Loucy (cell line): ENCODE measurements around the gene UNC5A.

ENCODE experiments used
- H2AFZ ChIP-seq: fragments of 200-600 bp; sonication (generic); 2 replicates; pipeline ENCODE4 v1.6.0; 2016; ENCODE audit warnings: antibody characterized with exemption, mild to moderate bottlenecking, low read length, moderate library complexity
- H3F3A ChIP-seq: fragments of 200-600 bp; 2 replicates; pipeline ENCODE4 v1.6.0; 2016; ENCODE audit warnings: antibody characterized with exemption, low read depth, mild to moderate bottlenecking
- H3K27me3 ChIP-seq: fragments of 200-600 bp; sonication (generic); 2 replicates; pipeline ENCODE4 v1.6.1; 2014; ENCODE audit warnings: low read length, mild to moderate bottlenecking; ENCODE audit not compliant: insufficient read depth, poor library complexity, severe bottlenecking
- H3K36me3 ChIP-seq: fragments of 200-600 bp; sonication (generic); 2 replicates; pipeline ENCODE4 v1.6.1; 2016; ENCODE audit warnings: low read length; ENCODE audit not compliant: insufficient read depth
- H3K4me1 ChIP-seq: fragments of 200-600 bp; sonication (generic); 2 replicates; pipeline ENCODE4 v1.5.1; 2014; ENCODE audit warnings: low read length, mild to moderate bottlenecking; ENCODE audit not compliant: insufficient read depth, poor library complexity, severe bottlenecking
- H3K4me2 ChIP-seq: fragments of 200-600 bp; sonication (generic); 2 replicates; pipeline ENCODE4 v1.6.0; 2014; ENCODE audit warnings: antibody characterized with exemption, low read length, low read depth, mild to moderate bottlenecking; ENCODE audit not compliant: poor library complexity, severe bottlenecking
- H3K4me3 ChIP-seq: fragments of 200-600 bp; sonication (generic); 2 replicates; pipeline ENCODE4 v1.5.1; 2014; ENCODE audit warnings: low read length, mild to moderate bottlenecking, mixed read lengths; ENCODE audit not compliant: poor library complexity, severe bottlenecking
- H3K79me2 ChIP-seq: fragments of 200-600 bp; sonication (generic); 2 replicates; pipeline ENCODE4 v1.6.1; 2014; ENCODE audit warnings: low read length; ENCODE audit not compliant: insufficient read depth
- H3K9ac ChIP-seq: fragments of 200-600 bp; sonication (generic); 2 replicates; pipeline ENCODE4 v1.6.0; 2014; ENCODE audit warnings: mild to moderate bottlenecking, low read depth, low read length, moderate library complexity; ENCODE audit not compliant: poor library complexity, severe bottlenecking
- H3K9me2 ChIP-seq: fragments of 200-600 bp; sonication (generic); replicated peaks from 2 replicates; pipeline ENCODE4 v1.6.1; 2016; ENCODE audit warnings: low read depth, low read length, mixed read lengths
- H3K9me3 ChIP-seq: fragments of 200-600 bp; sonication (generic); 2 replicates; pipeline ENCODE4 v1.6.1; 2014; ENCODE audit warnings: mild to moderate bottlenecking, antibody characterized with exemption, low read length, low read depth; ENCODE audit not compliant: insufficient read depth
- H4K20me1 ChIP-seq: fragments of 200-600 bp; sonication (generic); 2 replicates; pipeline ENCODE4 v1.6.0; 2014; ENCODE audit warnings: antibody characterized with exemption, low read length, mild to moderate bottlenecking; ENCODE audit not compliant: insufficient read depth, poor library complexity, severe bottlenecking
- EZH2phosphoT487 ChIP-seq: fragments of 200-600 bp; IDR thresholded peaks from 2 replicates; pipeline ENCODE4 v1.6.1; 2018; ENCODE audit warnings: antibody characterized with exemption, mild to moderate bottlenecking, moderate library complexity, borderline replicate concordance
- TF ChIP-seq, protein P1 (sequence below): fragments of 200-600 bp; sonication (generic); conservative IDR thresholded peaks from 2 replicates; pipeline ENCODE4 v1.5.1; 2014; ENCODE audit warnings: mild to moderate bottlenecking, antibody characterized with exemption, low read length

UNC5A gene

GRCh38 chr5:176873541-176874172 lies 63.3 kb downstream of the UNC5A start:
- no peak overlapping the region for H2AFZ ChIP-seq
- no peaks in the 10 kb centered on the region for H3K9me2 ChIP-seq
- H3F3A ChIP-seq = no peaks in the 10 kb centered on the region
- H3K79me2 ChIP-seq = no peaks in the 10 kb centered on the region
- H3K9ac ChIP-seq = no peak overlapping the region
- no peaks in the 10 kb centered on the region for H3K36me3 ChIP-seq
- H3K27me3 ChIP-seq = no peaks in the 10 kb centered on the region
- H3K4me2 ChIP-seq = no peak overlapping the region
- H3K4me3 ChIP-seq = no peak overlapping the region
- no peaks in the 10 kb centered on the region for H3K4me1 ChIP-seq
- H3K9me3 ChIP-seq = no peaks in the 10 kb centered on the region
- no peak for TF ChIP-seq EZH2phosphoT487
- TF ChIP-seq, protein P1, sequence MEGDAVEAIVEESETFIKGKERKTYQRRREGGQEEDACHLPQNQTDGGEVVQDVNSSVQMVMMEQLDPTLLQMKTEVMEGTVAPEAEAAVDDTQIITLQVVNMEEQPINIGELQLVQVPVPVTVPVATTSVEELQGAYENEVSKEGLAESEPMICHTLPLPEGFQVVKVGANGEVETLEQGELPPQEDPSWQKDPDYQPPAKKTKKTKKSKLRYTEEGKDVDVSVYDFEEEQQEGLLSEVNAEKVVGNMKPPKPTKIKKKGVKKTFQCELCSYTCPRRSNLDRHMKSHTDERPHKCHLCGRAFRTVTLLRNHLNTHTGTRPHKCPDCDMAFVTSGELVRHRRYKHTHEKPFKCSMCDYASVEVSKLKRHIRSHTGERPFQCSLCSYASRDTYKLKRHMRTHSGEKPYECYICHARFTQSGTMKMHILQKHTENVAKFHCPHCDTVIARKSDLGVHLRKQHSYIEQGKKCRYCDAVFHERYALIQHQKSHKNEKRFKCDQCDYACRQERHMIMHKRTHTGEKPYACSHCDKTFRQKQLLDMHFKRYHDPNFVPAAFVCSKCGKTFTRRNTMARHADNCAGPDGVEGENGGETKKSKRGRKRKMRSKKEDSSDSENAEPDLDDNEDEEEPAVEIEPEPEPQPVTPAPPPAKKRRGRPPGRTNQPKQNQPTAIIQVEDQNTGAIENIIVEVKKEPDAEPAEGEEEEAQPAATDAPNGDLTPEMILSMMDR = no peak
- H4K20me1 ChIP-seq = no peaks in the 10 kb centered on the region

DNA sequence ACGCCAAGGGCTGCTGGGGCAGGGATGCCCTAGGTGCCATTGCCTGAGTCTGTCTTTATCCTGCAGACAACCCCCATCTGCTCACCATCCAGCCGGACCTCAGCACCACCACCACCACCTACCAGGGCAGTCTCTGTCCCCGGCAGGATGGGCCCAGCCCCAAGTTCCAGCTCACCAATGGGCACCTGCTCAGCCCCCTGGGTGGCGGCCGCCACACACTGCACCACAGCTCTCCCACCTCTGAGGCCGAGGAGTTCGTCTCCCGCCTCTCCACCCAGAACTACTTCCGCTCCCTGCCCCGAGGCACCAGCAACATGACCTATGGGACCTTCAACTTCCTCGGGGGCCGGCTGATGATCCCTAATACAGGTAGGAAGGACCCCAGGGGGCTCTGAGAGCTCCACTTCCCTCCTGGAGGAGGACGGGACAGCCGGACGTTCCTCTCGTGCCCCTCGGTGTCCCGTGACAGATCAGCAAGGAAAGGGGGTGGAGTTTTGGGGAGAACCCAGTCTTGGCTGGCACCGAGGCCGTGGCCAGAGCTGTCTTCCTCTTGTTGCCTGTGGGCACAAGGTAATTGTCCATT lies 63.9 kb downstream of the UNC5A start:
- Histone ChIP-seq H3K4me3 (no peak overlapping the region), H3K27me3 (no peaks in the 10 kb centered on the region), H3K4me1 (no peaks in the 10 kb centered on the region), H3K4me2 (no peak overlapping the region), H3F3A (no peaks in the 10 kb centered on the region), H3K79me2 (no peaks in the 10 kb centered on the region), H3K9ac (no peak overlapping the region), H3K9me2 (no peaks in the 10 kb centered on the region), H3K36me3 (no peaks in the 10 kb centered on the region), H3K9me3 (no peaks in the 10 kb centered on the region), H2AFZ (no peak overlapping the region), H4K20me1 (no peaks in the 10 kb centered on the region)
- TF ChIP-seq, protein P1 = no peak
- TF ChIP-seq EZH2phosphoT487 = no peak

DNA sequence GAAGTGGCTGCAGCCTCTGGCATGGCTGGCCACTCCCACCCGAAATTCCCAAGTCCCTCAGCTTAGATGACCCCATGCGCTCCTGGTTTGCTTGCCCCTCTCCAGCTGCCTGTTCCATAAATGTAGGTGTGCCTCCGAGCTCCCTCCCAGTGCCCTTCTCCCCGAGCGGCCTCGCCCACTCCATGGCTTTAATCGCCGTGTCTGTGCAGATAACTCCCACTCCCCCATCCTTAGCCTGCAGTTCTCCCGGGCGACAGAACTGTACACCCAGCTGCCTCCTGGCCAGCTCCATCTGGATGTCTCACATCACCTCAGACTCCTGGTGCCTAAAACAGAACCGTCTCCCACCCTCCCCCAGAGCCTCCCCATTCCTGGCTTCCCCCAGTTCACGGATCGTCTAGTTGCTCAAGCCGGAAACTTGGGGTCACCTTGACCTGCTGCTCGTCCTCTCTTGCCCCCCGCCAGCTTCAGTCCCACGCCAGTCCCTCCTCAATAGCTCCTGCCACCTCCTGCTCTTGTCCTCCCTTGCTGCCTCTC lies 64.7 kb downstream of the UNC5A start:
- Histone ChIP-seq H3K4me1 (no peaks in the 10 kb centered on the region), H3K9me3 (no peaks in the 10 kb centered on the region), H2AFZ (no peak overlapping the region), H4K20me1 (no peaks in the 10 kb centered on the region), H3K27me3 (no peaks in the 10 kb centered on the region), H3F3A (no peaks in the 10 kb centered on the region), H3K9ac (no peak overlapping the region), H3K36me3 (no peaks in the 10 kb centered on the region), H3K79me2 (no peaks in the 10 kb centered on the region), H3K9me2 (no peaks in the 10 kb centered on the region), H3K4me2 (no peak overlapping the region), H3K4me3 (no peak overlapping the region)
- TF ChIP-seq EZH2phosphoT487 = no peak
- TF ChIP-seq, protein P1 = no peak
